GM21390 (cell line): ENCODE results near the gene EFCAB12.
"Not testable (repeated sequence)": the region's sequence is repeated elsewhere in the genome, so short reads cannot be mapped to it uniquely, and the experiment has no call there.

ENCODE experiments used
- ATAC-seq: cut with Tn5 transposase; IDR thresholded peaks from one replicate; pipeline ENCODE4 v1.9.1; 2021; ENCODE audit not compliant: unreplicated experiment

The EFCAB12 gene

DNA sequence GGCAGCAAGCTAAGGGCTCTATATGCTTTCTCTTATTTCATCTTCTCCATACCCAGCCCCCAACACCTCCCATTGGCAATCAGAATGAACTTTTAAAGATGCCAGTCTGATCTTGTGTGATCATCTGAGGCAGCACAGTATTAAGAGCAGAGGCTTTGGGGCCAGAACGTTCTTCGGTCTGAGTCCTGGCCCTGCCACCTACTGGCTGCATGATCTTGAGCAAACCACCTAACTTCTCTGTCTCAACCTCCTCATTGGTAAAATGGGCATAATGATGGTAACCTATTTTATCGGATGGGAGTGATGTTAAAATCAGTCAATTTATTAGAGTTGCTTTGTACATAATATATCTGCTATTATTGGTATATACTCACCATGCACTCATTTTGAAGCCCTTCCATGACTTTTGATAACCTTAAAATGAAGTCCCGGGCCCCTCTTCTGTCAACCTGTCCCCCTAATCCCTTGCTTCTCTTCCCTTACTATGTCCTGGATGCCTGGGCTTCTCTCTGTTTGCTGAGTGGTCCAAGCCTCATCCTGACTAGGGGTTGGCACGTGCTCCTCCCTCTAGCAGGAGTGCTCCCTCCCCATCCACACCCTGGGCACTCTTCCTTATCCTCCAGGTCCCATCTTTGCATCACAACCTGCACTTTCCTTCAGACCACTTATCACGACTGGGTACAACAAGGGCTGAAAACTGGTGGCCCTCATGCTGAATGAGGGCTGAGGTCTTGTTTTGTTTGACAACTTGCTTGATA, 6.3 kb downstream of the EFCAB12 start:
- ATAC-seq: no peak

DNA sequence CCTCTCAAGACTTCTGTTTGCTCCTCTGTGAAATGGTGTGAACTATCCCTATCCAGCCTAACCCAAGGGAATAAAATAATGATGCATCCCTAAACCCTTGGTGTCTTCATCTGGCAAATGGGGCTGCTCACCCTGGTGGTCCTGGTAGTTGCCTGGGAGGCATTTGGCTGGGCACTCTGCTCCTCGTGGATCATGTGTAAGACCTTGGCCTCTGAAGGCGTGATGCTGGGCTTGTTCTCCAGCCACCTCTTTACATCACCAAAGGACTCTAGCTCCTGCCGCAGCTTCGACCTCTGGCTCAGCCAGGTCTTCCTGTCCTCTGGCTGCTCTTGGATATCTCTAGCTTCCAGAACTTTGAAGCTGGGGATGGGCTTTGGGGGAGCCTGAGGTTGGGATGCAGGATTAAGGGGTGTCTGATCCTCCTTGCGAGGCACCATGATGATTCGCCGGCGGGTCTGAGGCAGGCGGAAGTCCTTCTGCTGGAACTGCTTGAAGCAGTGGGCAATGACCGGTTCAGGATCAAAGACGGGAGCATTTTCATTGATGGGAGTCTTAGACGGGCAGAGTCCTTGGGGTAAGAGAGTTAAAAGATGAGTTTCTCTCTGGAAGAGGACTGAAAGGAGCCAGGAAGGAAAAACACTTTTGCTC, 7.1 kb downstream of the EFCAB12 start:
- ATAC-seq: no peak

- ATAC-seq: no peak
Measured at GRCh38 chr3:129419476-129419875, 9.0 kb downstream of the EFCAB12 start.

DNA sequence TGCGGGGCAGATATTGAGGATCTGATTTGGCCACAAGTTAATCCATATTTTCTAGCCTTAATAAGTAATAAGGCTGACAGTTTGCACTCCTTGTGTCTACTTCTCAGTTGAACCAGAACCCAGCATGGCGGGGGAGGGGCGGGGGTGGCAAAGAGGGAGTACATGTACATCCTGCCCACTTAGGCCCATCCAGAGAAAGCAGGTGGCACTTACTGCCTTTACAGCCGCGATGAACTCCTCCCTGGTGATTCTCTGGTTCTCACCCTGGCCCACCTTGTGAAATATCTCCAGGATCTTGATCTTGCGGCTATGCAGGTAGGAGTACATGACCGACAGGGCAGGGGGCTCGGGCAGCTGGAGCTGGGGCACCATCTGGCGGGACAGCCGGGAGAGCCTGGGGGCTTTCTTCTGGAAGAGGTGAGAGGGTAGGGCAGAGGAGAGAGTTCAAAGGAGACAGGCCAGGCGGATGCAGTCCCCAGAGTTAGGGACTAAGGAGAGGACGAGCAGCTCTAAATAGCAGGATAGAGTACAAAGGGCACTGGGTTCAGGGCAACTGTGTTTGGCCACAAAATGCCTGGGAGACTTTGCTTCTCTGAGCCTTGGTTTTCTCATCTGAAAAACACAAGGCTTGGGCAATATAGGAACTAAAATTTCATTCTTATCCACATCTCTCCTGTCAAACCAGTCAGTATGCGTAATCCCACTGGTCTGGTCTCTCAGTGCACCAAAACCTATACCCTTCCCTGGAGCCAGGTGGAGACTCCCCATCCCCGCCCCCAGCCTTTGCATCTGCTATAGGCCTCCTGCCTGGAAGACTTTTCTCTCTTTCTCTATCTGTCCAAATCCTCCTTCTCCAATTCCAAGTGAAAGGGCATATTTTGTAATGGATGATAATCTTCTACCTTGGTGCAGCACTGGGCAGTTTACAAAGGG, 10.1 kb downstream of the EFCAB12 start:
- no peak for ATAC-seq

DNA sequence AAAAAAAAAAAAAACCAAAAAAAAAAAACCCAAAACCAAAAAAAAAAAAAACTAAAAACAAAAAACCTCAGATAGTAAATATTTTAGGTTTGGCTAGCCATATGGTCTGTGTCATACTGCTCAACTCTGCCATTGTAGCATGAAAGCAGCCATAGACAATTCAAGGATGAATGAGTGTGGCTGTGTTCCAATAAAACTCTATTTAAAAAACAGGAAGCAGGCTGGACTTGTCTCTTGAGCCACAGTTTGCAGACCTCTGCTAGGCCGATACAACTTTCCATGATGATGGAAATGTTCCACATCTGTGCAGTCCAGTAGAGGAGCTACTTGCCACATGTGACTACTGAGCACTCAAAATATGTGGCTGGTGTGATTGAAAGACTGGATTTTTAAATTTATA, 11.1 kb downstream of the EFCAB12 start:
- ATAC-seq: no peak

- no peak for ATAC-seq
Measured at GRCh38 chr3:129416415-129416814, 12.0 kb downstream of the EFCAB12 start.

DNA sequence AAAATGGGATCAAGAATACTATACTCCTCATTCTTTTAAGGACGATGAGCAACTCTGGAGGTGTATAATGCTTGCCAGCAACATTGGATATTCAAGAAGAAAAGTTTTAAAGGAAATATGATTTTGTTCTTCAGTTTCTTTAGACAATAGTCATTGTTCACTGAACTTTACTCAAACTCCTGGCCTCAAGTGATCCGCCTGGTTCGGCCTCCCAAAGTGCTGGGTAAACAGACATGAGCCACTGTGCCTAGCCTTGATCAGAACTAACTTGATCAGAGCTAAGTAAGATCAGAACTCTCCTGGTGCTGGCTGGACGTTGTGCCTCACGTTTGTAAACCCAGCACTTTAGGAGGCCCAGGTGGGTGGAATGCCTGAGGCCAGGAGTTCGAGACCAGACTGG, 12.6 kb downstream of the EFCAB12 start:
- no peak for ATAC-seq

- ATAC-seq: no peak
Measured at GRCh38 chr3:129415378-129415777, 13.1 kb downstream of the EFCAB12 start.

GRCh38 chr3:129413687-129414506, 14.5 kb downstream of the EFCAB12 start:
- peak; percentile 81 for ATAC-seq

GRCh38 chr3:129413238-129413637, 15.2 kb downstream of the EFCAB12 start:
- not testable (repeated sequence) for ATAC-seq

DNA sequence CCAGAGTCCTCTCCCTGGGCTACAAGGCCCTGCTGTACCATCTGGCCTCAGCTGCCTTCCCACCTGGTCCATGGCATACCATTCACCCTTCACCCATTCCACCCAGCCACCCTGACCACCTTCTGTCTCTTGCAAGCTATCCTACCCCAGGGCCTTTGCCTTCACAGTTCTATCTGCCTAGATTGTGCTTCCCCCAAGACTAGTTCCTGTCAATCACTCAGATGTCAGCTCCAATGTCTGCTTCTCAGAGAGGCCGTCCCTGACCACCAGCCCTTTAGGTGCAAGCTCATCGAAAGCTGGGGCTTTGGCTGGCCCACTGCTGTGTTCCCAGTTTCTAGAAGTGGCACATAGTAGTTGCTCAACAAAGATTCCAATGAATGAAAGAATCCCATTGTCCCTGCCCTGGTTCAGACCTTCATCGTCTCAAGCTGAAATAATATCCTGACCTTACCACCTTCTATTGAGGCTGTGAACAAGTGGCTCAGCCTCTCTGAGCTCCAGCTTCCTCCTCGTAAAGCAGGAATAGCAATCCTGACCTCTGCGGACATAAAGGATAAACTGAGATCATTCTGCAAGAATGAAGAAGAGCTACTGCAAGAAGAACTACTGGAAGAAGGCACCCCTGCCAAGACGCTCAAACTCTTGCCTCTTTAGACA, 15.8 kb downstream of the EFCAB12 start:
- no peak for ATAC-seq

DNA sequence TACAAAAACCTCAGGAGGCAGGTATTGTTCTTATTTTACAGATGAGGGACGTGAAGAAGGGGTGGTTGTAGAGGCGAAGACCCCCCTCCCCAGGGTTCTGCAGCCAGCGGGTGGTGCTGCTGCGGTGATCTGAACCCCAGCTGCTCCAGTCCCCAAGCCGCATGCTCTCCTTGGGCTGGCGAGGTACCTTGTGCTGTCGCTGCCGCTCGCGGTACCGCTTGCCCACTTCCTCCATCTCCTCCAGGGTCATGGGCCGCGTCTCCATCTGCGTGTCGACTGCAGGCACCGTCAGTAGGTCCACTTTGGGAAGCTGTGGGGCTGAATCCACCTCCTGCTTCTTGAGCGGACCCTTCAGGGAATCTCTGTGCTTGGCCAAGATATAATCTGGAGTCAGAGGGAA, 17.5 kb downstream of the EFCAB12 start:
- ATAC-seq: no peak

GRCh38 chr3:129409541-129409940, 18.9 kb downstream of the EFCAB12 start:
- no peak for ATAC-seq

DNA sequence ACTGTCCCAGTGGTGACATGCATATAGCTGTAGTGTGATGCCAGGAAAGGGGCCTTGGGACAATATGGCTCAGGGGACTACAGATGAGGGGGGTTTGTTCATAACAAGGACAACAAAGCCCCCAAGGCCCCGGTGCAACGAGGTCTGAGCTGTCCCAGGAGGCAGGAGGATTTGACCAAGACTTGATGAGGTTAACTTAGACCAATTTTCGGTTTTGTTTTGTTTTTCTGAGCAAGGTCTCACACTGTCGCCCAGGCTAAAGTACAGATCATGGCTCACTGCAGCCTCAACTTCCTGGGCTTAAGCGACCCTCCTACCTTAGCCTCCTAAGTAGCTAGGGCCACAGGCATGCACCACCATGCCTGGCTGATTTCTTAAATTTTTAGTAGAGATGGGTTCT, 23.8 kb downstream of the EFCAB12 start:
- peak; percentile 66 for ATAC-seq

- ATAC-seq: no peak
Measured at GRCh38 chr3:129404130-129404529, 24.3 kb downstream of the EFCAB12 start.

- no peak for ATAC-seq
Measured at GRCh38 chr3:129403450-129403849, 25.0 kb downstream of the EFCAB12 start.

DNA sequence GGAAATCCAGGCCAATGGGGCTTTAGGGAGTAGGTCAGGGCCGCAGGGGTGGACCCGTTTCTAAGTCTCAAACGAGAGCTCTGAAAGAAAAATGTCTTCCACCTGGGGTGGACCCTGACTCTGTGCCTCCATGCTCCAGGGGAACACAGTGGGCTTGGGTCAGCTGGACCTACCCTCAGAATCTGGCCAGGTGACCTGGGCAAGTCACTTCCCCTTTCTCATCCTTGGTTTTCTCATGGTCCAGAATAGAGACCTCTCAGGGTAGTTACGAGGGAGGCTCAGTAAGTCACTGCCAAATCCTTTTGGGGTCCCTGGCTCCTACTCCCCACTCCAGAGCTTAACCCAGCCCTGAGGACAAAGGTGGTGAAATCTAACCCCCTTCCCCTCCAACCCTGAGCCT, 25.8 kb downstream of the EFCAB12 start:
- no peak for ATAC-seq

DNA sequence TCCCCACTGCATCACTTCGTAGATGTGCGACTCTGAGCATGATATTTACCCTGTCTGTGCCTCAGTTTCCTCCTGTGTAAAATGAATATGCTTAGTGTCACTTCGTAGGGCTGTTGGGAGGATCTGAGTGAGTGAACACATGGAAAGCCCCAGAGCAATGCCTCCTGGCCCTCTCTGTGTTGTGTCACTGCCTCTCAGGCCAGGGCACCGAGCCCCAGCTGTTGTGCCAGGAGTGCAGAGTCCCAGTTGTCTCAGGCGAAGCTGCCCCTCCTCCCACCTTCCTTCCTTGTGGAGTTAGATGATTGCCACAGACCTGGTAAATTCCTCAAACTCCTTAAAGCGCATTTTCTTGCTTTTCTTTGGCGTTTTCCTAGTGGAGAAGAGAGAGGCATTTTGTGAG, 26.2 kb downstream of the EFCAB12 start:
- ATAC-seq: no peak

GRCh38 chr3:129399895-129400357, 28.5 kb downstream of the EFCAB12 start:
- no peak for ATAC-seq
